NCI-H510A treated with DMSO at 0.1 percent for 48 hours (cell line): Measurements from ENCODE around the gene UBASH3B.
"Not testable (repeated sequence)": the region's sequence is repeated elsewhere in the genome, so short reads cannot be mapped to it uniquely, and the experiment has no call there.

ENCODE experiments used
- DNase-seq: peaks from one replicate; lab custom pipeline; 2025; lab: John Stamatoyannopoulos, UW

Gene UBASH3B

DNA sequence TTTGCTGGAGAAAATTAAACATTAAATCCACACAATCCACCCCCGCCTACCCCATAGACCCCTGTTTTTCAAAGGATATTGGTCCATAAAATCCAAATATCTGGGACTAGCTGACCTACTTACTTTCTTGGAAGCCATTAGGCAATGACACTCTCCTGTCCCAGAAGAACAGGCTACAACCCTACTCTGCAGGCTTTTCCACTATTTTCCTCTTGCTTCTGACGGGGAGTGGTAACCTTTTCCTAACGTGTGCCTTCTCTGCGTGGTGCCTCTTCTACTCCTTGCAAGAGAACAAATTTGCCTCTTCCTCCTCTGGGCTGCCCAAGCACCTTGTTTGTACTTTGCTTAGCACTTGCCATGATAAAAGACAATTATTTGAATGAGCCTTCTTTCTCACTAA, 51.6 kb downstream of the UBASH3B start:
- no peak for DNase-seq

DNA sequence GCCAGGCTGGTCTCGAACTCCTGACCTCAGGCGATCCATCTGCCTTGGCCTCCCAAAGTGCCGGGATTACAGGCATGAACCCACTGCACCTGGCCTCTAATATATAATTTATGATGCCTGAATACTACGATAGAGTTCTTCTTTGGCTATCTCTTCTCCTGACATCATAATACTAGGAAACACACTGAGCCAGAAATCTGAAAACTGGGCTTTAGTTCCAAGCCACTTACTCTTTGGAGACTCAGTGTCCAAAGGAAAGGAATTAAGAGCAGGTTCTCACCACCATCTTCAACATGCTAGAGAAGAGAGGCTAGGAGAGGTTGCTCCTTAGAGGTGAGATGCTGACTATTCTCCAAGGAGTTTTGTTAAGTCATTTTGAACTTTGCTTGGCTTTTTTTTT, 52.4 kb downstream of the UBASH3B start:
- no peak for DNase-seq

DNA sequence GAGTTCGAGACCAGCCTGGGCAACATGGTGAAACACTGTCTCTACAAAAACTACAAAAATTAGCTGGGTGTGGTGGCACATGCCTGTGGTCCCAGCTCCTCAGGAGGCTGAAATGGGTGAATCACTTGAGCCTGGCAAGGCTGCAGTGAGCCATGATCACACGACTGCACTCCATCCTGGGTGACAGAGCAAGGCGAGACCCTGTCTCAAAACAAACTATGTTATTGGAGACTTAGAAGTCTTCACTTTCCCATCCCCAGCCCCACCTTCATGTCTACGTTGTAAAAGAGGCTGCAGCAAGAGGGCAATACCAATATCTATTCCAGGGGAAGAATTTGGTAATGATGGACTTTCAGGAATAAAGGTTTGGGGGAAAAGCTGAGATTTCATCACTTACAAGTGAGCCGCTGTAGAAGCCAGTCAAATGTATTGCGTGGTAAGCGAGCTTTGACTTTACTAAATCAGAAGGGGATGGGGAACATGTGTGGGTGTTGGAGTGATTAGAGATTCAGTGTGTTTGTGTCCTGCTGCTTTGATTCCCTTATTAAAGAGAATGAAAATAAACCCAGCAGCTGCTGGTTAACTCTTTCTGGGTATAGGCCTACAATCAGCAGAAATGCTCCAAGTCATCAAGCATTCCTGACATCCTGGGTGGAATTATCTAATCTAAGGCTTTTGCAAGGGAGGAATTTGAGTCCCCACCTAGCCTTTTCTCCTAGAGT, 53.7 kb downstream of the UBASH3B start:
- DNase-seq = no peak

DNA sequence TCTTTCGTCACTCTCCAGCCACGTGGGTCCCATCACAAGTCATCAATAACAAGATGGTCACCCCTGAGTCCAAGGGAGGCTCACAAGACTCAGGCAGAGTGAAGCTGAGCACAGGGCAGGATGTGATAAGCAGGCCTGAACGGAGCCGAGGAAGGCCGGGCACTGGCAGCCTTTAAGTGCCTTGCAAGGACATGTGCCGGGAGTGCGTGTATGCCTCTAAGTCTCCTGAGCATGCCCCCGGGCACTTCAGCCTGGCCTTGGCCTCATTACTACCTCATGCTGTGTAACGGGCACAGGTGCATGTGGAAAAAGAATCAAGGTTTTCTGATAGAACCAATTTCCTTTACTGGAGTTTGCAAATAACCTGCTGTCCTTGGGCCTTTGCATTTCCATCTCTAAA, 55.8 kb downstream of the UBASH3B start:
- no peak for DNase-seq

DNA sequence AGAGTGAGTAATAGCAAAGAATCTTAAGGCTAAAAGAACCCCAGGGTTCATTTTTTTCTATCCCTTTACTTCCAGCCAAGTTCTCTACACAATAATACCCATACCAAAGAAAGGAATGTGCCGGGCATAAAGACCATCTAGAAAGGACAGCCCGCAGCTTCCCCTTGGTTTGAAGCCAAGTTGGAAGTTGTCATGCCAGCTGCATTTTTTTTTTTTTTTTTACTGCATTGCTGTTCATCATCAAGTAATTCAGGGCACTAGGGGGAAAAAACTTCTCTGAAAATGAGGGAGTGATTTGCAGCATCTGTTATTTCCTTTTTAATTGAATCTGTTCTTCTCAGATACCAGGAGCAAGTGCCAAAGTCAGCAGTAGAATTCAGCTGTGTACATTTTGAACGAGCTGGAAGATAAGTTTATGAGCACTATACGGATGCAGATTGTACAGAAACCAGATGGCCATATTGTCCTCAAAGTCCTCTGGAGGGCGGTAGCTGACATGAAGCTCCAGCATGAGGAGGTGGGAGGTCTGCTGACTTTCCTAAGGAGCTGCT, 56.4 kb downstream of the UBASH3B start:
- DNase-seq = no peak

DNA sequence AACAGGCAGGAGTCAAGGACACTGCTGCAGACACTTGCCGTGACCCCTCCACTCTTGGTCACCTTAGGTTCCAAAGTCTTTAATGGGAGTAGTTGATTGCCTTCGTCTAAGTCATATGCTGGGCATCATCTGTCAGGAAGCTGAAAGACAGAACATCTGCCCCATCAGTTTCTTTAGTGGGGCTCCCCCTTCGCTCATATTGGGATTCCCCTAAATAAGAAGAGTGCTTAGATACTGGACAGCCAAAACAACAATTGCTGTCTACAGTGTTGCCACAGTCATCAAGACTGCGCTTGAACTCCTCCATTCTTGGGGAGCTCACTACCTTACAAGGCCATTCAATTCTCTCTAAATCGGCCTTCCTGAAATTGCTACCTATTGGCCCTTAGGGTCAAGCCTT, 58.5 kb downstream of the UBASH3B start:
- DNase-seq = no peak

DNA sequence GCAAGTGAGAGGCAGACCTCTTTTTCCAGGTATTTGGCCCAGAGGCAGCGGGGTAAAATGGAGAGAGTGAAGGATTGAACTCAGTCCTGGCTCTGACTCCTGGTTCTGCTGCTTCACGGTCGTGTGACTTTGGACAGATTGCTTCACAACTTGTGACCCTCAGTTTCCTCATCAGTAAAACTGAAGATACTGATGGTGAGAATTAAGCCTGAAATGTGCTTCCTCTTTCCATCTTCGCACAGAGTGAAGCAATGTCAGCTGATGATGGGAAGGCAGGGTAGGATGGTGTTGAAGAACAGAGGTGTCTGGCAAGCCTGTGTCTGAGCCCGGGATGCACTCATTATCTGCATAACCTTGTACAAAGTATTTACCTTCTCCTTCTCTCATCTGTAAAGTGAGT, 59.0 kb downstream of the UBASH3B start:
- DNase-seq = no peak

DNA sequence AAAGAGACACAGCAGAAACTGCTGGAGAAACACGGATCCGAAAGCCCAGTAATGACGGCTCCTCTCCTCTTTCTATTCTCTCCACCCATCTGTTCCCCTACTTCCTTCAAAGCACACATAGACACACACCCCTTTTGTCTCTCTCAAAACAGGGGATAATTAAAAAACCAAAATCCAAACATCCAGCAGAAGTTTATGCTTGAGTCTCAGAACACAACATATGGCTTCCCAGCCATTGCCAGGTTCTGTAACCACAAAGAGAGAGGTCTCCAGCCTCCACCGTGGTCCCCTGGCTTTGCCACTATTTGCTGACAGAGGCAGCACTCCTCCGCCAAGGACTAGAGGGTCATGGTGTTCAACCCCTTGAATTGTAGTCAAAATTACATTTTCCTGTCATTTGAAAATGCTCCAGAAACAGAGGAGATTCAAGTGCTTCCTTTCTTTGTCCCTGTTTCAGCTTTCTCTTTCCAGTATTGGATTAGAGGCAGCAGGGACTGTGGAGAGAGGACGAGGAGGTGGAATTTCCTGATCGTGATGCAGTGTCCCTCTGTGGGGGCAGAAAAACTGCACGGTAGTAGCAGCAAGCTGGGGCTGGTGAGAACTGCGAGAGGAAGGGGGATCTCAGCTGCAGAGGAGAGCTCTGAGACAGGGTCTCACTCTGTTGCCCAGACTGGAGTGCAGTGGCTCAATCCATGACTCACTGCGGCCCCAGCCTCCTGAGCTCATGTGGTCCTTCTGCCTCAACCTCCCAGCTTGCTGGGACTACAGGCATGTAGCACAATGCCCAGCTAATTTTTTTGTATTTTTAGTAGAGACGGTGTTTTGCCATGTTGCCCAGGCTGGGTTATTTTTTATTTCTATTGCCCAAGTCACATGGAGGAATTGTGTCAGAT, 60.3 kb downstream of the UBASH3B start:
- DNase-seq = no peak

DNA sequence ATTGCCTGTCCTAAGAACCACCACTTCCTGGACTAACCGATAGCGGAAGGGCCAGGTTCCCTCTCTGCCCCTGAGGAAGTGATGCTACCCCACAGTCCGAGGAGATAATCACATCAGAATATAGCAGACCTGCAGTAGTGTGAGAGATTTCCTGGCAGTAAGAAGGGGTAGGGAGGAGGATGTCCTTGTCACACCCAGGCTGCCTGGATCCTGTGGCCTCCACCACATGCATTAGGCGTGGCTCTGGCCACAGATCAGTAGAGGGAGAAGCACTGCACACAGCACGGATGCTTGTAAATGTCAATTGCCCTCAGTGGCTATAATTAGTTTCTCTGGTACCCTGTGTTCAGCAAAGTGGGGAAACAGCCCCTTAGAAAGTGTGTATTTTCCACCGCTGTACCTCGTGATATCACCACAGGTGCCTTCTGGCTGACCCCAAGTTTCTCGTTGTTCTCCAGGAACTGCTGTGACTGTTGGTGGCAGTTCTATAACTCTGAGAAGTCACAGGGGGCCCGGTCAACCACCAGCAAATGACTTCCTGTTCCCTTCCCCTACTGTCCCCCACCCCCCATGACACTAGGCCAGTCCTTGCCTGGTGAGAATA, 61.8 kb downstream of the UBASH3B start:
- DNase-seq = no peak

DNA sequence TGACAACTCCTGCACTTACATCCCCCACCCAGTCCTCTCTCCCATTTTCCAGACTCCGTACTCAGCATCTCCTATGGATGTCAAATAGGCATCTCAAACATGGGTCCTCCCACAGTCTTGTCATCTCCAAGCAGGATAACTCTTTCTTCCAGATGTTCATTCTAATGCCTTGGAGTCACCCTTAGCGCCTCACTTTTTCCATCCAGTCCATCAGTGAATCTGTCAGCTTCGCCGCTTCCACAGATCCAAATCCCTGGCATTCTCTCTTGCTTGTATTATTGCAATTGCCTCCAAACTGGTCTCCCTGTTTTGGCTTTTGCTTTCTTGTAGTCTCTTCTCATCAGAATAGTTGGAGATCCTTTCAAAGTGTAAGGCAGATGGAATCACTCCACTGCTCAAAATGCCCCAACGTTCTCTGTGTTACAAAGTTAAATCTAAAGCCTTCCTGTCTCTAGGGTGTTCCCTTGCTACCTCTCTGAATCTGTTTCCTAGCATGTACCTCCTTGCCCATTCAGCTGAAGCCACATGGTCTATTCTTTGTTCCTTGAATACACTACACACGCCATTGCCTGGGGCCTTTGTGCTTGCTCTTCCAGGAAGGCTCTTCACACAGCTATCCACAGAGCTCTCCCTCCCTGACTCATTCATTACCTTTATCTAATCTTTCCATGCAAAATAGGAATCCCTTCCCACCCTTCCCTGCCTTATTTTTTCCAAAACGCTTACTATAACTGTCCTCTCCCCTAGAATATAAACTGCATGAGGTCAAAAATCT, 64.8 kb downstream of the UBASH3B start:
- no peak for DNase-seq

DNA sequence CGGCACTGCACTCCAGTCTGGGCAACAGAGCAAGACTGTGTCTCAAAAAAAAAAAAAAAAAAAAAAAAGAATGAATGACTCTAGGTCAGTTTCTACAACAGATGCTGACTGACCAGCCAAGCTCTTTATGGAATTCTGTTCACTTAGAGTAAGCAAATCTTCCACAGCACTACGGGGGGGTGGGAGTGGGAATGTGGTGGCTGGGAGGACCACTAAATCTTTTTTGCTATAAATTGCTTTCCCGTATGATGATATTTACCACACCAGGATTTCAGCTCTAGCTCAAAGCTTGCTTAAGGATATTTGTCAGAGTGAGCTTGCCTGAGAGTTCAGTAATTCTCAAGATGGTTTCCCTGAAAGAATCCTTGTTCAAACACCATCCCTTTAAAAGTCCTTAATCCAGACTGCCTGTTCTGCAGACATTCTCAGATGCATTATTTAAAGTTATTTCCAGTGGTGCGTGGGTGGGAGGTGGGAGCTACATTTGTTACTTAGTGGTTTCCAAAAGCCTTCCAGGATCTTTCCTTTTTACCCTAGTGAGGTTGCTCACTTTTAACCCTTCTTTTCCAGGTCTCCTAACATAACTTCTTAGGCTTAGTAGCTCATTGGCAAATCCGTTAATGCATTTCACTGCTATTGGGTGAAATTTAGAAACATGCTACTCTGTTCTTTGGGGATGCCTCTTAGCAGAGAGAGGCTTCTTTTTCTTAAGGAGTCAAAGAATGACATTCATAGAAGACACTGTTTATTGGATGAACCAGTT, 65.9 kb downstream of the UBASH3B start:
- DNase-seq = no peak

DNA sequence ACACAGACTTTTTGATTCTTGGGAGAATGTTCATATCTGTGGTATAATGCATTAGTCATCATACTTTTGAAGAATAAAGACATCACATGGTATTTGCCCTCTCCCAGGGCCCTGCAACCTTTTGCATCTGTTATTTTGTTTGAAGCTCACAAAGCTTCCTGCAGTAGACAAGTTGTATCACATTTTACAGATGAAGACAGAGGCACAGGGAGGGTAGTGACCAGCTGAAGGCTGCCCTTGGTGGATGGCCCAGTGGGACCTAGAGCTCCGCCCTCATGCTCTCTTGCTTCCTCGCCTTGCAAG, 66.4 kb downstream of the UBASH3B start:
- DNase-seq = no peak

DNA sequence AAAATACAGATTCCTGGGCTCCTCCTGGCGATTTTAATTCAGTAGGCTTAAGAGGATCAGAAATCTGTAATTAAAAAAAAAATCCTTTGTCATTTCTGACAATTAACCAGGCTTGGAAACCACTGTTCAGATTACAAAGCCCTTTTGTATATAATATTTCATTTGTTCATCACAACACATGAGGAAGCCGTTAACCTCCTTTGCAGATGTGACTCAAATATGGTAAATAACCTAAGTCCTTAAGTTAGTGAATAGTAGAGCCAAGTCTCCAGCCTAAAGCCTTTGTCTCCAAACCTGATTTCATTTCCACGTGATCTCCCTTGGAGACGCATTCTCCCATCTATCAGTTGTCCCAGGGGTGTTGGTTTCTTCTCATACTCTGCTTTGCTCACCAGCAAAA, 67.6 kb downstream of the UBASH3B start:
- DNase-seq = no peak

DNA sequence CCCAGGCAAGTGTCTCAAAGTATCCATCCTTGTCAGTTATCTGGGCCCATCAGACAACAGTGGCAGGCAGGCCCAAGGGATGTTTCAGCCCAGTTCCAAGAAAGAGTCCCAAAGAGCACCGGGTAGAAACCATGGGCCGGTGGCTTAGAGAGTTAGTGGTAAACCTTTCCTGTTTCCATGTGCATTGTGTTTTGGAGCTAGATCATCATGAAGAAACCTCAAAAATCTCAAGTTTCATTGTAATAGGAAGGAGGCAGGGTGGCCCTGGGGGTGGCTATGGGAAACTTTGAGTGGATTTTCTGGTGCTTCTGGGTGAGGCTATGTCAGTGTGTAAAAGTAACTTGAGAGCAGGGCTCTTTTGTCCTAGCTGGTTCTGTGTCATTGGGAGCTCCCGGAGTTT, 68.1 kb downstream of the UBASH3B start:
- no peak for DNase-seq

DNA sequence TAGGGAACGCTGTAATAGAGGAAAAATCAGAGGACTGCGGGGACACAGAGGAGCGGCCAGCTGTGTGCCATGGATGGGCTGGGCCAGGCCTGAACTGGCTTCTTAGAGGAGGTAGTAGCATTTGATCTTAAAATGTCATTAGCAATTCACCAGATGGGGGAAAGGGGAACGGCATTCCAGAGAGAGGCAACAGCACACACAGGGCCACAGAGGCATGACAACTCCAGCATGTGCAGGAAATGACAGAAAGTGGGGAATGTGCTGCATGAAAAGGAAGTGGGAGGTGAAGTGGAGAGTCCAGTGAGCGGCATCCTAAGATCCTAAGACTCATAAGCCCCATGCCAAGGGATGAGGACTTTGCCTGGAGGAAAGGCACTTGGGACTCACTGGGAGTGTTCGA, 69.0 kb downstream of the UBASH3B start:
- no peak for DNase-seq

DNA sequence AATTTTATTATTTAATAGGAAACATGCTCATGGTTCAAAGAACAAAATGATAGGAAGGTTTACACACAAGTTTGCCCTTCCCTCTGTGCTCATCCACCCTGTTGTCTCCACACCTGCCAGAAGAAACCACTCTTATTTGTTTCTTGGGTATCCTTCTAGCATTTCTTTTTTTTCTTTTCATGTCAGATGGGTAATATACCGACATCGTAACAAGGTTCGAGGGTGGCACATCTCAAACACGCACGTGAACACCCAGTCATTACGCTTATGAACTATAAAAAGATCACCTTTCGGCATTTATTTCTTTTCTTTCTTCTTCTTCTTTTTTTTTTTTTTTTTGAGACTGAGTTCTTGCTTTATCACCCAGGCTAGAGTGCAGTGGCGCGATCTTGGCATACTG, 70.5 kb downstream of the UBASH3B start:
- no peak for DNase-seq

DNA sequence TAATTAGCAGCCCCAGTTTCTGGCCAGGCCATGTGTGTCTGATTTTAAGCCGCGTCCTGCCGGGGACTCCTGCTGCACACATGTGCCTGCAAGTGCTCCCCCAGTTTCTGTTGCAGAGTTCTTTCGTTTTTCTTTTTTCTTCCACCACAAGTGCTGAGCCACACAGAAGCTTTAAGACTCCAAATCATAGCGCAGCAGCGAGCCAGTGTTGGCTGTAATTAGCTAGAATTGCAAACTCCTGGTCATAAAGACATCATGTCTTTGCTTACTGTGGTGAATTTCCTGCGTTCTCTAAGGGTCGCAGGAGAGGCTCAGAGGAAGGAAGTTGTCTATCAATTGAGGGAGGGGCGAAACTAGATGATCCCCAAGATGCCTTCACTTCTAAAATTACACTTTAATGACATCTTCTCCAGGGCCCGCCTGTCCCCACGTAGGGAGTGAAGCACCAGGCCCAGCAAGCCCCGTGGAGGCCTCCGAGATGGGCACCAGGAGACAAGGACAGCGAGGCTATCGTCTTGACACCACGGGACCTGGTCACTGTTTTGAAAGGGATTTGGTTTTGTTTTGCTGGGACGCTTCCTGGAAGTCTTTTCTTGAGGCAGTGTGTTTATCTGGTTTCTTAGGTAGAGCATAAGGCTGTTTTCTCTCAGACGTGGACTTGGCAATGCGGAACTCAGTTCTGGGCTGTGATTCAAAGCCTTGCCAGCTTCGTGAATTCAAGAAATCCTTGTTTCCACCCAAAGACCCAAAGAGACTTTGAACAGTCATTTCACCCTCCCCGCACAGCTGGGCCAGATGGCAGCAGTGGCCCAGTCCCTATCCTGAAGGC, 71.8 kb downstream of the UBASH3B start:
- no peak for DNase-seq

DNA sequence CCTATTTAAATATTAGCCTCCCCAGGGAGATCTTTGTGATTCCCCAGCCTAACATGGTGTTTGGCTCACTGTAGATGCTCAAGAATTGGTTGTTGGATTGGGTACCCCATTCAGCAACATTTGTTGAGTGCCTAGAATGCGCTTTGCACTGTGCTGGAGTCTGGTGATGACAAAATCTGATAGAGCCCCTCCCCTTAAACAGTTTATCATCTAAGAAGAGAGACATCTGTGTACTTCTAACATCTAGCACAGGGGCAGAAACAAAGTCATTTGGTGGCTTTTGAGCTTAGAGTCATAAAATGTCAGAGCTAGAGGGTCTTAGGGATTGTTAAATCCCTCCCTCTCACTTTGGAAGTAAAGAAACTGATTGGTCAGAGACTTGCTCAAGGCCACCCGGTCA, 73.0 kb downstream of the UBASH3B start:
- DNase-seq = no peak

DNA sequence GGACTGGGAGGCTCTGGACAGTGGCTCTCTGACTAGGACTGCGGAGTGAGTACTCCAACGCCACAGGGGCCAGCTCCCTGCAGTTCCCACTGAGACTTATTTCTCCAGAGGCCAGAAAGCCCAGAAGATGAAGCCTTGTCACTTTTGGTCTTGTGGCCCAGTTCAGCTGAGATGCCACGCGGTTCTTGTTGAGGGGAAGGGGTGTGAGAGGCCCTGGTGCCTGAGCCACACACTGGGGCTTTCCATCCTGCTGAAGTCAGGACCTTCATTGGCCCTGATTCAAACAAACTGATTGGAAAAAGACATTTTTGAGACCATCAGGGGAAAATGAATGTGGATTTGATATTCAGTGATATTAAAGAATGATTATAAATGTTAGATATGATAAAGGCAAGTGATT, 73.6 kb downstream of the UBASH3B start:
- DNase-seq = no peak

DNA sequence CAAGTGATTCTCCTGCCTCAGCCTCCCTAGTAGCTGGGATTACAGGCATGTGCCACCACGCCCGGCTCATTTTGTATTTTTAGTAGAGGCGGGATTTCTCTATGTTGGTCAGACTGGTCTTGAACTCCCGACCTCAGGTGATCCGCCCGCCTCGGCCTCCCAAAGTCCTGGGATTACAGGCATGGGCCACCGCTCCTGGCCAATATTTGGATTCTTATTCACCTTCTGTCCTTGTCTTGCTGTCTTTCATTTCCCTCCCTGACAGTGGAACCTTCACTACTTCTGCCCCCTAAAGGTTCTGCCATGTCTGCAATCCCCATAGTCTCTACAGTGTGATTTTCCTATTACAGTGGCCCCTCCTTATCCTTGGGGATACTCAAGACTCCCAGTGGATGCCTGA, 75.2 kb downstream of the UBASH3B start:
- DNase-seq = not testable (repeated sequence)

DNA sequence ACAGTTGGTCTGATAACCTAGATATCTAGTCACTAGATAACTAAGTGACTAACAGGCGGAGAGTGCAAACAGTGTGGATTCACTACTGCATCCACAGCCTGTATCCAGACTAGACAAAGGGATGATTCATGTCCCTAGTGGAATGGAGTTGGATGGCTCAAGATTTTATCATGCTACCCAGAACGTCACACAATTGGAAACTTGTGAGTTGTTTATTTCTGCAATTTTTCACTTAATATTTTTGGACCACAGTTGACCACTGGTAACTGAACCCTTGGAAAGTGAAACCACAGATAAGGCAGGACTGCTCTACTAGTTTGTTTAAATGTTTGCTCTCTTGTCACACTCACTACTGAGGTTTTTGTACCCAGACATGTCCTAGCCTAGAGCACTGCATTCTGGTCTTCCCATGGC, 76.0 kb downstream of the UBASH3B start:
- no peak for DNase-seq
